ENCODE data around the gene MEFV. TPM values are rescaled to one million over a fixed set of nuclear protein-coding genes. Genes with fewer than 3 reads are reported as not detected.
A peak's percentile ranks its signal among the peaks of the same experiment; 100 is the strongest.

Gene MEFV
- total and polyA plus RNA-seq, 2 of the 13 experiments (the other 11 are each of a cell fraction or from before 2014, with no cell fraction given), result 0.22 TPM; not detected in 1

- 0 out of 2 replicates have a peak, but pooled peaks have one; percentile 33 for TF ChIP-seq ZNF800 (CRISPR knock-in tag; IDR thresholded peaks at IDR 0.05)
- TF ChIP-seq ADNP (CRISPR knock-in tag; IDR thresholded peaks at IDR 0.05), result no peak
- 0 out of 2 replicates have a peak, but pooled peaks have one; percentile 10 for TF ChIP-seq SOX13 (IDR thresholded peaks at IDR 0.05)
- no peak; a peak in 1 of 4 replicates for TF ChIP-seq SOX13 (CRISPR knock-in tag; conservative IDR thresholded peaks at IDR 0.05 in 1 of 2, IDR thresholded peaks at IDR 0.05 in 1 of 2)
- no peak for TF ChIP-seq ZC3H4 (CRISPR knock-in tag; IDR thresholded peaks at IDR 0.05; ENCODE audit: borderline replicate concordance)
- TF ChIP-seq THAP11 (CRISPR knock-in tag; IDR thresholded peaks at IDR 0.05), result peak; percentile 49; the same call in 1 of the 2 replicates
- TF ChIP-seq NBN (conservative IDR thresholded peaks at IDR 0.05), result no peak
- no peak; the same call in 1 of the 2 replicates for TF ChIP-seq ZNF501 (CRISPR knock-in tag; IDR thresholded peaks at IDR 0.05)
- TF ChIP-seq HDAC2 (CRISPR knock-in tag; IDR thresholded peaks at IDR 0.05), result peak; percentile 15; the same call in 1 of the 2 replicates
- no peak for TF ChIP-seq TIGD3 (CRISPR knock-in tag; IDR thresholded peaks at IDR 0.05; ENCODE audit: borderline replicate concordance)
- peak; percentile 20; the same call in 1 of the 2 replicates for TF ChIP-seq ERF (CRISPR knock-in tag; IDR thresholded peaks at IDR 0.05)
- TF ChIP-seq KDM4B (CRISPR knock-in tag; IDR thresholded peaks at IDR 0.05), result no peak
- no peak for TF ChIP-seq ZNF740 (CRISPR knock-in tag; IDR thresholded peaks at IDR 0.05)
- peak; percentile 85 for TF ChIP-seq NFYB (CRISPR knock-in tag; IDR thresholded peaks at IDR 0.05)
- no peak for TF ChIP-seq MEIS2 (CRISPR knock-in tag; IDR thresholded peaks at IDR 0.05)
- peak; percentile 26; the same call in 1 of the 2 replicates for TF ChIP-seq ZNF614 (CRISPR knock-in tag; IDR thresholded peaks at IDR 0.05; ENCODE audit: borderline replicate concordance)
- 0 out of 2 replicates have a peak, but pooled peaks have one; percentile 47 for TF ChIP-seq SAP130 (CRISPR knock-in tag; IDR thresholded peaks at IDR 0.05; ENCODE audit: low read depth)
- TF ChIP-seq HMGXB3 (CRISPR knock-in tag; IDR thresholded peaks at IDR 0.05; ENCODE audit: borderline replicate concordance), result peak; percentile 93
- TF ChIP-seq, protein P1, sequence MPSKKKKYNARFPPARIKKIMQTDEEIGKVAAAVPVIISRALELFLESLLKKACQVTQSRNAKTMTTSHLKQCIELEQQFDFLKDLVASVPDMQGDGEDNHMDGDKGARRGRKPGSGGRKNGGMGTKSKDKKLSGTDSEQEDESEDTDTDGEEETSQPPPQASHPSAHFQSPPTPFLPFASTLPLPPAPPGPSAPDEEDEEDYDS (CRISPR knock-in tag; IDR thresholded peaks at IDR 0.05), result peak; percentile 98
- TF ChIP-seq JUNB (CRISPR knock-in tag; IDR thresholded peaks at IDR 0.05; ENCODE audit: borderline replicate concordance), result no peak
- 0 out of 2 replicates have a peak, but pooled peaks have one; percentile 47 for TF ChIP-seq NAIF1 (CRISPR knock-in tag; IDR thresholded peaks at IDR 0.05; ENCODE audit: borderline replicate concordance)
- TF ChIP-seq SP4 (CRISPR knock-in tag; IDR thresholded peaks at IDR 0.05), result no peak
- TF ChIP-seq IRF2 (CRISPR knock-in tag; IDR thresholded peaks at IDR 0.05), result 0 out of 2 replicates have a peak, but pooled peaks have one; percentile 15
- TF ChIP-seq TAF1 (CRISPR knock-in tag; IDR thresholded peaks at IDR 0.05), result peak; percentile 57
- TF ChIP-seq NFRKB (IDR thresholded peaks at IDR 0.05), result no peak
Measured at GRCh38 chr16:3274490-3274889, 18.1 kb upstream of the MEFV start (continued).
